Loucy (cell line): ENCODE data around the gene NCF2.
"Not testable (repeated sequence)": the region's sequence is repeated elsewhere in the genome, so short reads cannot be mapped to it uniquely, and the experiment has no call there.

Experiments used
- EZH2phosphoT487 ChIP-seq: fragments of 200-600 bp; IDR thresholded peaks from 2 replicates; pipeline ENCODE4 v1.6.1; 2018; ENCODE audit warnings: antibody characterized with exemption, mild to moderate bottlenecking, moderate library complexity, borderline replicate concordance
- TF ChIP-seq, protein P1 (sequence below): fragments of 200-600 bp; sonication (generic); conservative IDR thresholded peaks from 2 replicates; pipeline ENCODE4 v1.5.1; 2014; ENCODE audit warnings: mild to moderate bottlenecking, antibody characterized with exemption, low read length

DNA sequence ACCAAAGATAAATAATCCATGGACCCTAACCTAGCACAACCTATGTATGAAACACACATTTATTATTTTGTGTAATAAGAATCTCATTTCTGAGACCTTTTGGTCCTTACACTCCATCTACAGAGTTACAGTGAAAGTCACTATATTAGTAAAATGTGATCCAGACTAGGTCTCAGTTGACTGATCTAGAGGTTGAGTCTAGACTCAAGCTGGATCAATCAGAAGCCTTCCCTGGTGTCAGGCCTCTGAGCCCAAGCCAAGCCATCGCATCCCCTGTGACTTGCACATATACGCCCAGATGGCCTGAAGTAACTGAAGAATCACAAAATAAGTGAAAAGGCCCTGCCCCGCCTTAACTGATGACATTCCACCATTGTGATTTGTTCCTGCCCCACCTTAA is 22.7 kb upstream of the NCF2 start:
- TF ChIP-seq, protein P1, sequence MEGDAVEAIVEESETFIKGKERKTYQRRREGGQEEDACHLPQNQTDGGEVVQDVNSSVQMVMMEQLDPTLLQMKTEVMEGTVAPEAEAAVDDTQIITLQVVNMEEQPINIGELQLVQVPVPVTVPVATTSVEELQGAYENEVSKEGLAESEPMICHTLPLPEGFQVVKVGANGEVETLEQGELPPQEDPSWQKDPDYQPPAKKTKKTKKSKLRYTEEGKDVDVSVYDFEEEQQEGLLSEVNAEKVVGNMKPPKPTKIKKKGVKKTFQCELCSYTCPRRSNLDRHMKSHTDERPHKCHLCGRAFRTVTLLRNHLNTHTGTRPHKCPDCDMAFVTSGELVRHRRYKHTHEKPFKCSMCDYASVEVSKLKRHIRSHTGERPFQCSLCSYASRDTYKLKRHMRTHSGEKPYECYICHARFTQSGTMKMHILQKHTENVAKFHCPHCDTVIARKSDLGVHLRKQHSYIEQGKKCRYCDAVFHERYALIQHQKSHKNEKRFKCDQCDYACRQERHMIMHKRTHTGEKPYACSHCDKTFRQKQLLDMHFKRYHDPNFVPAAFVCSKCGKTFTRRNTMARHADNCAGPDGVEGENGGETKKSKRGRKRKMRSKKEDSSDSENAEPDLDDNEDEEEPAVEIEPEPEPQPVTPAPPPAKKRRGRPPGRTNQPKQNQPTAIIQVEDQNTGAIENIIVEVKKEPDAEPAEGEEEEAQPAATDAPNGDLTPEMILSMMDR, result not testable (repeated sequence)
- not testable (repeated sequence) for TF ChIP-seq EZH2phosphoT487
